ENCODE measurements around the gene G6PD. TPM values are rescaled to one million over a fixed set of nuclear protein-coding genes. Genes with fewer than 3 reads are reported as not detected.

The G6PD gene
- total RNA-seq, 4 donors from 2014 or later: 7.4 to 24.4 (median 19.3) TPM

GRCh38 chrX:154482786-154483185, 63.9 kb downstream of the G6PD start:
- H3K4me1 ChIP-seq: peaks cover 5 to 24% (median 14%) of the 10 kb centered on the region in 4 donors
- H3K4me3 ChIP-seq: no peak overlapping the region
- in situ Hi-C loops (cut with MboI; ENCODE audit: low pct_ligation_motif_present in 1 of 4, low pct_unique_long_range_greater_than_20kb in 1 of 4, low sequenced_read_pairs in 3 of 4): no loop called here
- intact Hi-C loops (cut with DNase I; ENCODE audit: low total_unique reads): no loop called here
- no peaks in the 10 kb centered on the region for H3K27me3 ChIP-seq
- whole genome bisulfite sequencing, 2 donors (ENCODE audit: low coverage in 1 of 2): 82% methylated on average over 7 of the region's 7 CpGs; no CpG with 5 or more reads in 1 of the 2 donors
- DNase-seq: no peak
- no peaks in the 10 kb centered on the region for H3K9me3 ChIP-seq
- TF ChIP-seq, protein P1, sequence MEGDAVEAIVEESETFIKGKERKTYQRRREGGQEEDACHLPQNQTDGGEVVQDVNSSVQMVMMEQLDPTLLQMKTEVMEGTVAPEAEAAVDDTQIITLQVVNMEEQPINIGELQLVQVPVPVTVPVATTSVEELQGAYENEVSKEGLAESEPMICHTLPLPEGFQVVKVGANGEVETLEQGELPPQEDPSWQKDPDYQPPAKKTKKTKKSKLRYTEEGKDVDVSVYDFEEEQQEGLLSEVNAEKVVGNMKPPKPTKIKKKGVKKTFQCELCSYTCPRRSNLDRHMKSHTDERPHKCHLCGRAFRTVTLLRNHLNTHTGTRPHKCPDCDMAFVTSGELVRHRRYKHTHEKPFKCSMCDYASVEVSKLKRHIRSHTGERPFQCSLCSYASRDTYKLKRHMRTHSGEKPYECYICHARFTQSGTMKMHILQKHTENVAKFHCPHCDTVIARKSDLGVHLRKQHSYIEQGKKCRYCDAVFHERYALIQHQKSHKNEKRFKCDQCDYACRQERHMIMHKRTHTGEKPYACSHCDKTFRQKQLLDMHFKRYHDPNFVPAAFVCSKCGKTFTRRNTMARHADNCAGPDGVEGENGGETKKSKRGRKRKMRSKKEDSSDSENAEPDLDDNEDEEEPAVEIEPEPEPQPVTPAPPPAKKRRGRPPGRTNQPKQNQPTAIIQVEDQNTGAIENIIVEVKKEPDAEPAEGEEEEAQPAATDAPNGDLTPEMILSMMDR (IDR thresholded peaks at IDR 0.05): no peak
- TF ChIP-seq POLR2A (IDR thresholded peaks at IDR 0.05) (no peak), EP300 (IDR thresholded peaks at IDR 0.05; ENCODE audit: low read depth) (no peak), POLR2AphosphoS5 (IDR thresholded peaks at IDR 0.05) (no peak)
- H3K36me3 ChIP-seq: no peaks in the 10 kb centered on the region
- H3K27ac ChIP-seq: no peak overlapping the region

GRCh38 chrX:154481911-154482601, 64.6 kb downstream of the G6PD start:
- intact Hi-C loops (cut with DNase I; ENCODE audit: low total_unique reads): no loop called here
- no peak for DNase-seq
- Histone ChIP-seq H3K9me3 (no peaks in the 10 kb centered on the region), H3K4me3 (no peak overlapping the region), H3K36me3 (no peaks in the 10 kb centered on the region), H3K27ac (no peak overlapping the region), H3K4me1 (peaks cover 5 to 21% (median 14%) of the 10 kb centered on the region in 4 donors), H3K27me3 (no peaks in the 10 kb centered on the region)
- in situ Hi-C loops (cut with MboI; ENCODE audit: low pct_ligation_motif_present in 1 of 4, low pct_unique_long_range_greater_than_20kb in 1 of 4, low sequenced_read_pairs in 3 of 4): no loop called here
- 40 to 73% methylated on average over 2 to 14 of the region's 14 CpGs for WGBS, 2 donors (ENCODE audit: low coverage in 1 of 2)
- no peak for TF ChIP-seq POLR2A (IDR thresholded peaks at IDR 0.05)
- no peak for TF ChIP-seq POLR2AphosphoS5 (IDR thresholded peaks at IDR 0.05)
- TF ChIP-seq EP300 (IDR thresholded peaks at IDR 0.05; ENCODE audit: low read depth): no peak
- TF ChIP-seq, protein P1 (IDR thresholded peaks at IDR 0.05): no peak

Small RNA genes lying within 50 kb of the gene (small RNA-seq; reads per million reads assigned to genes)
- gene RN7SL697P: 0 reads per million in 4 donors

Other genes starting within 250 kb of the G6PD start
- 1,000 to 10,000 TPM in 2 of 4 donors, 100 to 1,000 TPM in 2; 632 to 3,163 (median 1,262) TPM for gene FLNA, start 172.2 kb downstream of the G6PD start, total RNA-seq
- gene EMD, start 167.6 kb downstream of the G6PD start, total RNA-seq: 10 to 100 TPM; 27.3 to 89.8 (median 55.5) TPM
- 1,000 to 10,000 TPM; 1,352 to 4,861 (median 3,415) TPM for gene RPL10, start 148.5 kb downstream of the G6PD start, total RNA-seq
- gene DNASE1L1, start 137.6 kb downstream of the G6PD start, total RNA-seq: 100 to 1,000 TPM in 1 of 4 donors, 10 to 100 TPM in 3; 15.9 to 156 (median 36.9) TPM
- 100 to 1,000 TPM in 2 of 4 donors, 10 to 100 TPM in 2; 46.7 to 495 (median 101) TPM for gene TAFAZZIN, start 135.3 kb downstream of the G6PD start, total RNA-seq
- 100 to 1,000 TPM in 1 of 4 donors, 10 to 100 TPM in 3; 26.5 to 118 (median 61.7) TPM for gene ATP6AP1, start 118.2 kb downstream of the G6PD start, total RNA-seq
- gene GDI1, start 109.7 kb downstream of the G6PD start, total RNA-seq: 100 to 1,000 TPM in 3 of 4 donors, 10 to 100 TPM in 1; 86.6 to 173 (median 119) TPM
- gene FAM50A, start 102.7 kb downstream of the G6PD start, total RNA-seq: 100 to 1,000 TPM in 1 of 4 donors, 10 to 100 TPM in 3; 39.9 to 130 (median 52.0) TPM
- 100 to 1,000 TPM in 1 of 4 donors, 10 to 100 TPM in 3; 17.3 to 128 (median 52.8) TPM for gene PLXNA3, start 88.6 kb downstream of the G6PD start, total RNA-seq
- 10 to 100 TPM in 2 of 4 donors, 1 to 10 TPM in 1, not detected in 1; 3.0 to 28.4 (median 23.3) TPM for gene LAGE3, start 67.6 kb downstream of the G6PD start, total RNA-seq
- gene UBL4A, start 60.2 kb downstream of the G6PD start, total RNA-seq: 10 to 100 TPM; 19.9 to 50.7 (median 42.7) TPM
- 100 to 1,000 TPM in 1 of 4 donors, 10 to 100 TPM in 3; 26.7 to 117 (median 34.4) TPM for gene SLC10A3, start 56.2 kb downstream of the G6PD start, total RNA-seq
- gene FAM3A, start 30.6 kb downstream of the G6PD start, total RNA-seq: 100 to 1,000 TPM in 1 of 4 donors, 10 to 100 TPM in 3; 62.7 to 112 (median 72.5) TPM
- 10 to 100 TPM; 12.2 to 61.1 (median 25.1) TPM for gene IKBKG, start 774 bp upstream of the G6PD start, total RNA-seq
- not detected for gene CTAG1A, start 38.3 kb upstream of the G6PD start, total RNA-seq
- gene CTAG1B, start 72.4 kb upstream of the G6PD start, total RNA-seq: not detected
- gene CTAG2, start 106.7 kb upstream of the G6PD start, total RNA-seq: not detected
- 1 to 10 TPM in 3 of 4 donors, under 1 TPM in 1; 0.37 to 4.4 (median 3.0) TPM for gene GAB3, start 204.2 kb upstream of the G6PD start, total RNA-seq
- 100 to 1,000 TPM in 1 of 4 donors, 10 to 100 TPM in 3; 12.7 to 134 (median 24.9) TPM for gene DKC1, start 216.0 kb upstream of the G6PD start, total RNA-seq